NCI-H187 treated with DMSO at 0.1 percent for 48 hours (cell line): ENCODE measurements around the gene HDAC11.
"Not testable (repeated sequence)": the region's sequence is repeated elsewhere in the genome, so short reads cannot be mapped to it uniquely, and the experiment has no call there.

Experiments
- DNase-seq: peaks from one replicate; lab custom pipeline; 2025; lab: John Stamatoyannopoulos, UW

HDAC11 gene

GRCh38 chr3:13507570-13508339 is 27.6 kb downstream of the HDAC11 start:
- DNase-seq = no peak

GRCh38 chr3:13508496-13508895 is 28.4 kb downstream of the HDAC11 start:
- DNase-seq = no peak

- DNase-seq = no peak
These were observed 29.1 kb downstream of the HDAC11 start for GRCh38 chr3:13509059-13509815.

- no peak for DNase-seq
These were observed 29.7 kb downstream of the HDAC11 start for GRCh38 chr3:13509816-13510192.

- DNase-seq = no peak
These were observed 32.3 kb downstream of the HDAC11 start for GRCh38 chr3:13512451-13512850.

GRCh38 chr3:13513051-13513912 is 33.2 kb downstream of the HDAC11 start:
- DNase-seq = no peak

GRCh38 chr3:13513913-13514517 is 33.9 kb downstream of the HDAC11 start:
- no peak for DNase-seq

- DNase-seq = no peak
These were observed 34.7 kb downstream of the HDAC11 start for GRCh38 chr3:13514639-13515435.

- DNase-seq = no peak
These were observed 36.0 kb downstream of the HDAC11 start for GRCh38 chr3:13515786-13516759.

- DNase-seq = no peak
These were observed 36.6 kb downstream of the HDAC11 start for GRCh38 chr3:13516760-13517135.

- no peak for DNase-seq
These were observed 37.3 kb downstream of the HDAC11 start for GRCh38 chr3:13517253-13517977.

GRCh38 chr3:13518516-13518953 is 38.4 kb downstream of the HDAC11 start:
- DNase-seq = no peak

- no peak for DNase-seq
These were observed 39.1 kb downstream of the HDAC11 start for GRCh38 chr3:13519006-13519791.

- no peak for DNase-seq
These were observed 40.3 kb downstream of the HDAC11 start for GRCh38 chr3:13520326-13520880.

- no peak for DNase-seq
These were observed 41.2 kb downstream of the HDAC11 start for GRCh38 chr3:13521309-13521708.

- DNase-seq = not testable (repeated sequence)
These were observed 41.6 kb downstream of the HDAC11 start for GRCh38 chr3:13521749-13522148.

- no peak for DNase-seq
These were observed 42.1 kb downstream of the HDAC11 start for GRCh38 chr3:13522236-13522635.

- no peak for DNase-seq
These were observed 45.0 kb downstream of the HDAC11 start for GRCh38 chr3:13524979-13525669.
